ENCODE data around the gene PDE7B.

The PDE7B gene

DNA sequence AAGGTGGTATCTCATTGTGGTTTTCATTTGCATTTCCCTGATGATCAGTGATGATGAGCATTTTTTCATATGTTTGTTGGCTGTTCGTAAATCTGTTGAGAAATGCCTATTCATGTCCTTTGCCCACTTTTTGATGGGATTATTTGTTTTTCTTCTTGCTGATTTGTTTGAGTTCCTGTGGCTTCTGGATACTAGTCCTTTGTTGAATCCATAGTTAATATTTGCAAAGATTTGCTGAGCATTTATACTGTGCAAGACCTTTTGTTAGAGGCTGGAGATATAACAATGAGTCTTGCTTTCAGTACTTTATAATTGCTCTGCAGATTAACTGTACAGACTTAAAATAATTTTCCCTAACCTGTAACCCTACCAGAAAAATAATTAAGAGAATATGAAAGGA lies 35.6 kb downstream of the PDE7B start:
- no peak for DNase-seq (ENCODE audit: low read depth in 2 of 2)

DNA sequence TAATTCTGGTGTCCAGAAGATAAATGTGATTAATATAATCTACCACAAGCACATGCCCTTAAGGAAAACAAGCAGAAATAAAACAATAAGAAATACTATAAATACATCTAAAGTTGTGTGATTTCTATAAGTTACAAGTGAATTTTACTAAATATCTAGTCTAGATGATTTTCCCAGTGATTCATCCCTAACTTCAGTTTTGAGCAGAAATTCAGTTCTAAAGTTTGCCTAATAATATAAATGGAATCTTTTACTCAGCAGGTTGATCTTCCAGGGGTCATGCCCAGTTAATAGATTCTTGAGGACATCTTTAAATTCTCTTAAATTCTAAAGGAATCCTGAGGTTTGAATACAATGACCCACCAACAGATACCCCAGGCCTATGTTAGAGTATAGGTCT lies 37.3 kb downstream of the PDE7B start:
- DNase-seq (ENCODE audit: low read depth in 2 of 2) = no peak

GRCh38 chr6:135890876-135891275 lies 39.4 kb downstream of the PDE7B start:
- no peak for DNase-seq (ENCODE audit: low read depth in 2 of 2)

GRCh38 chr6:135891710-135892109 lies 40.2 kb downstream of the PDE7B start:
- no peak for DNase-seq (ENCODE audit: low read depth in 2 of 2)

DNA sequence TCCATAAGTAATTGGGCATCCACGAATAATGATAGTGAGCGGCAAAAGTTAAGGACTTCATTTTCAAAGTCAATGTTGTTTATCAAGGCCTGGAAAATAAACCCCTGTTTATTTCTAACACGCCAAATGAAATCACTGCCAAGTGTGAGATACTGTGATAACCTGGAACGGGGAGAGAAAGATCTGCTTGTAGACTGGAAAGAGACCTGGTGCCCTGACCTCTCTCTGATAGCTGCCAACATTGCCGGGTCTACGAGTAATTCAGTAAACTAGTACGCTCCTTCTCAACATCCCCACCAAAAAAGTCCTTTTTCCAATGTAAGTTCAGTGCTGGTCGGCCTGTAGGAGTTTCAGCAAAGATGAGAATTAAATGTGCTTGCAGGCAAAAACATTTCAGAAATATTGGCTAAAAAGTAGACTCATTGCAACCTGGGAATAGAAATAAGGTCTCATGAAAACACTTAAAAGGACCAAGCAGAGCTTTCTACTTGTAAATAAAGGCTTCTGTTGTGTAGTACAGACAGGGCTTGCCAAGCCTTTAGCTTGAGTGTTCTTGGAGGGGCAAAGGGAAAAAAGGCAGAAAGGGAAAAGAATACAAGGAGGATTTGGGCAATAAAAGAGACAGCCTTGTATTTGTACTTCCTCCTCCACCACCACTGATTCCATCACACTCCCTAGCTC lies 43.9 kb downstream of the PDE7B start:
- no peak for DNase-seq (ENCODE audit: low read depth in 2 of 2)

DNA sequence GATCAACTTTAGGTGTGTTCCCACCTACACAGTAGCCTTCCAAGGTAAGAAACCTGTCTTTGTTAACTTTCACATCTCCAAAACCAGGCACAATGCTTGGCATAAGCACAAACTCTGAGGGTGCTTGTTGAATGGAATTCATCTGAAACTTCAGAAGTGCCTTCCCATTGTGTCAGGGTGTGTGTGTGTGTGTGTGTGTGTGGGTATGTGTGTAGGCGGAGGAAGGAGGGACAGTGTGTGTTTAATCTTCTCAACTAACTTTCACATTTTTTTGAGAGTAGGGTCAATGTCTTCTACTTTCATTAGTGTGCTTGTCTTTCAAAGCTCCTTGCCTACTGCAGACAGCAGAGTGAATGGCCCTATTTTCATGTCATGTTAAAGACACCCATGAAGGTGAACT lies 45.6 kb downstream of the PDE7B start:
- no peak for DNase-seq (ENCODE audit: low read depth in 2 of 2)

- DNase-seq (ENCODE audit: low read depth in 2 of 2) = no peak
These were observed 50.4 kb downstream of the PDE7B start for GRCh38 chr6:135901774-135902524.

- DNase-seq (ENCODE audit: low read depth in 2 of 2) = no peak
These were observed 51.3 kb downstream of the PDE7B start for GRCh38 chr6:135902756-135903331.

DNA sequence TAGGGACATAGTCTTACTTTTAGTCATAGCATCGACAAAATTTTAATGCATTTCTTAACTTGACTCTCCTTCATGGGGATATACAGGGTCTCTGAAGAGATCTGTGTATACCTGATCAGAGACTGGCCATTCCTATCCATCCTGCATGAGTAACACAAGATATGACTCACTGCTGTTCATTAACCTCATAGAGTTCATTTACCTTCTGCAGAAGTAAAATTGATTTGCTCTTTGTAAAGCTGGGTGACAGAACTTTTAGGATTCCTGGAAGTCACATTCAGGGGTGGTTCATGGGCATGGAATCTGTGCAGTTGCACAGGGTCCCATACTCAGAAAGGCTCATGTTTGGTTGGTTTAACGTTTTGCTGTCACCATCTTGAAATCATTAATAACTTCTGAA lies 53.2 kb downstream of the PDE7B start:
- no peak for DNase-seq (ENCODE audit: low read depth in 2 of 2)

DNA sequence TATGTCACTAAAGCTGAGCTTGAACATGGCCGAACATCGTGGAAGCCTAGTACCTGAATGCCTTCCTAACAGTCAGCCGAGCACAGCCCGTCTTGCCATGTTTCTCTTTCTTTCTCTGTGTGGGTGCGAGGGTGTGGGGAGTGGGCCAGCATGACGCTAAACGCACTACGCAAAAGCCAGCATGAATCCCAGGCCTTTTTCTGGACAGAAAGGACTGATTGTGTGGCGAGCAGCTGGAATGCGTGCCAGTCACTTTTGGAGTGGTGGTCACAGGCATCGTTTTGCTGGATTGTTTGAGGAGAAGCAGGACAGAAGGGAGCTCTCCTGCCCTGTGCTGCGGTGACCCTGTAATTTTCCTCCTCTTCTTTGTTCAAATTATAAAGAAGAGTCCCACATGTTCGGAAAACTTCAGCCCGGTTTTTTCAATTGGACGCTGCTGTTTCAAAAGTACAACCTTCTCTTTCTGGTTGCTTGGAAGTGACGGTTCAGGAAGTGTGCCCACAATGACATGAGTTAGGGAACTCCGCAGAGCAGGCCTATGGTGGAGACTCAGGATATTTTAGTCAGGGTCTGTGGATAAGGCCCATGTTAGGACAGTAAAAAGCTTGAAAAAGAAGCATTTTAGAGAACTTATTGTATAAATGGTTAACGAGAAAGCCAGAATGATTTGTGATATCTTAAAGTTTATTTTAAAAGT lies 54.3 kb downstream of the PDE7B start:
- DNase-seq (ENCODE audit: low read depth in 2 of 2) = no peak

DNA sequence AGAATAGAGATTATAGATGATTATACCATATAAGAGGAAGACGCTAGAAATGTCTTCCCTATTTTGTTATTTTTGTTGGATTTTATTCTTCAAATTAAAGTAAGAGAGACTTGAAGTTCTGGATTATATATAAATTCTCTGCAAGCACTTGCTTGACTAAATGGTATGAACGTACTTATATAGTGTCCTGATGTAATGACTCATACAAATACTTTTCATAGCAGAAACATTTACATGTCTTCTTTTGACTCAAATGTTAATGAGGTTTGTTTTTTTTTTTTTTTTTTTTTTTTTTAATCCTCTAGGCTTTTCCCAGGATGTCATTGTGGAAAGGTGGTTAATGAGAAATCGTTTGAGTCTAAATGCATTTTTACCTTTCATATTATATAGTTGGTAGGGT lies 55.0 kb downstream of the PDE7B start:
- DNase-seq (ENCODE audit: low read depth in 2 of 2) = no peak

DNA sequence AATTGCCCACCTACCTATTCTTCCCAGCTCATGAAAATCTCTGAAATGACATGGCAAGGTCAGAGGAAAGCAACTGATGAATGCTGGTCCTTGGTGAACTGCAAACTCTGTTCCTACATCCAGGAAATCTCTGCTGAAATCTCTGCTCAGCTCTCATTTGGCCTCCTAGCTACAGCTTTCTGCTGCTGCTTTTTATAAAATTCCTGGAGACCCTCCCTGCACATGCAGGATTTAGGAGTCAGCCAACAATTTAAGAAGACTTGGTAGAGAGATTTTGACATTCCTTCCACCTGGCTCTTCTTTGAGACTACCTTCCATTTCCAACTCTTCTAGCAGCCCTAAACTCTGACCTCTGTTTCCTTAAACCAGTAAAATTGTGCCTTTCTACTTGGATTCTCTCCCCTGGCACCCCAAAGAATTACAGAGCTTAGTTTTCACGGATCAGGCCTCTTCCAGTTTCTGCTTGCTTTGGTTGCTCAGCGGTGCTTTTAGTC lies 55.5 kb downstream of the PDE7B start:
- no peak for DNase-seq (ENCODE audit: low read depth in 2 of 2)

- peak in 1 of 2 donors; percentile 48 for DNase-seq (ENCODE audit: low read depth in 2 of 2)
These were observed 58.4 kb downstream of the PDE7B start for GRCh38 chr6:135909737-135910387.

- no peak for DNase-seq (ENCODE audit: low read depth in 2 of 2)
These were observed 59.5 kb downstream of the PDE7B start for GRCh38 chr6:135910790-135911618.

- no peak for DNase-seq (ENCODE audit: low read depth in 2 of 2)
These were observed 62.3 kb downstream of the PDE7B start for GRCh38 chr6:135913785-135914184.

GRCh38 chr6:135919026-135919425 lies 67.5 kb downstream of the PDE7B start:
- DNase-seq (ENCODE audit: low read depth in 2 of 2) = no peak

- no peak for DNase-seq (ENCODE audit: low read depth in 2 of 2)
These were observed 69.2 kb downstream of the PDE7B start for GRCh38 chr6:135920689-135921088.

GRCh38 chr6:135921188-135921587 lies 69.7 kb downstream of the PDE7B start:
- DNase-seq (ENCODE audit: low read depth in 2 of 2) = no peak

- DNase-seq (ENCODE audit: low read depth in 2 of 2) = no peak
These were observed 70.7 kb downstream of the PDE7B start for GRCh38 chr6:135922174-135922573.

- DNase-seq (ENCODE audit: low read depth in 2 of 2) = no peak
These were observed 71.2 kb downstream of the PDE7B start for GRCh38 chr6:135922746-135923145.

DNA sequence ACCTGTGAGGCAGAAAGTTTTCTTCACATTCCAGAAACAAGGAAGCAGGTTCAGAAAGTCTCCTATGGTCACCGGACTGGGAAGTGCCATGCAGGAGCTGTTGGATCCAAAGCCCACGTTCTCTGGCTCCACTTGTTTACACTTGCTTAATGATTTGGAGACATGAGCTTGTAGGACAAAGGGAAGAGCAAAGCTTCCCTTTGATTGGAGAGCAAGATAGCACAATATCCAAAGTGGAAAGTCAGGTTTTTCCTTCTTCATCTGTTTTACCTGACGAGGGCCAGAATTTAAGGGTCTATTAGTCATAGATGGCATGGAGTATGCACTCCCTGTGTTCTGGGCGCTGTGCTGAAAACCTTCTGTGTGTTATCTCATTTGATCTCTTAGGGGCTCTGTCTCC lies 81.2 kb downstream of the PDE7B start:
- no peak for DNase-seq (ENCODE audit: low read depth in 2 of 2)

Data from stimulated activated CD4-positive, alpha-beta T cell treated with anti-CD3 and anti-CD28 coated beads, Interleukin-4, amount 100 ng/mL, for 48 hours (primary cell).